Panc1 (cell line): ENCODE data around the gene FAAH2. TPM values are rescaled to one million over a fixed set of nuclear protein-coding genes. Genes with fewer than 3 reads are reported as not detected.

Experiments
- ATAC-seq: fragments of 200-7000 bp; cut with Tn5 transposase; 2 replicates; pipeline ENCODE4 v1.9.1; 2020; ENCODE audit warnings: mild to moderate bottlenecking, moderate library complexity
- BruUV-seq: library from RNA; stranded (reverse); fragments of 400-500 nt; replicated peaks from 2 replicates; lab custom pipeline; 2021; lab: Mats Ljungman, UMichigan
- CTCF ChIA-PET: fragments of 300-600 bp; sonication (Branson Sonifier 250); formaldehyde crosslinking; loops from one replicate; lab custom pipeline; 2022; ENCODE audit warnings: antibody characterized with exemption; lab: Charles Lee
- POLR2A ChIA-PET: fragments of 300-600 bp; sonication (Branson Sonifier 250); formaldehyde crosslinking; loops from one replicate; lab custom pipeline; 2022; ENCODE audit warnings: antibody characterized with exemption; lab: Charles Lee
- DNase-seq: peaks from one replicate; pipeline ENCODE4 v3.0.0-alpha.2; 2010; ENCODE audit warnings: low read depth, low spot score
- H3K27ac ChIP-seq: 2 replicates; pipeline ENCODE4 v1.5.1; 2011; ENCODE audit warnings: mild to moderate bottlenecking, low read length, inconsistent platforms
- H3K27me3 ChIP-seq: fragments of 200-500 bp; sonication (Bioruptor generic); 2 replicates; pipeline ENCODE4 v1.6.0; 2014; ENCODE audit warnings: low read length, inconsistent platforms; ENCODE audit not compliant: control insufficient read depth, insufficient read depth
- H3K36me3 ChIP-seq: fragments of 200-500 bp; sonication (Bioruptor generic); 2 replicates; pipeline ENCODE4 v1.5.1; 2014; ENCODE audit warnings: inconsistent platforms, mild to moderate bottlenecking, low read length, moderate library complexity; ENCODE audit not compliant: control insufficient read depth, insufficient read depth
- H3K4me1 ChIP-seq: 2 replicates; pipeline ENCODE4 v1.5.1; 2011; ENCODE audit warnings: inconsistent platforms, mild to moderate bottlenecking, low read length, moderate library complexity; ENCODE audit not compliant: control insufficient read depth, insufficient read depth
- H3K4me3 ChIP-seq, 2 experiments: 2 replicates each; pipeline ENCODE4 v1.5.1; 2011 to 2012; ENCODE audit warnings: low read depth in 2 of 2, low read length in 2 of 2, mild to moderate bottlenecking in 2 of 2, inconsistent platforms in 1 of 2, moderate library complexity in 1 of 2
- H3K9me3 ChIP-seq: fragments of 200-500 bp; sonication (Bioruptor generic); 2 replicates; pipeline ENCODE4 v1.5.1; 2014; ENCODE audit warnings: low read depth, mild to moderate bottlenecking, inconsistent platforms, low read length, moderate library complexity; ENCODE audit not compliant: control insufficient read depth, insufficient read depth
- POLR2AphosphoS5 ChIP-seq: IDR thresholded peaks from 2 replicates; pipeline ENCODE4 v1.6.1; 2012; ENCODE audit warnings: mild to moderate bottlenecking, low read depth, low read length, moderate library complexity
- SIN3A ChIP-seq: IDR thresholded peaks from 2 replicates; pipeline ENCODE4 v1.6.1; 2012; ENCODE audit warnings: low read depth, mild to moderate bottlenecking, low read length, moderate library complexity, borderline replicate concordance; ENCODE audit not compliant: insufficient read depth
- TCF7L2 ChIP-seq: IDR thresholded peaks from 2 replicates; pipeline ENCODE4 v1.6.1; 2011; ENCODE audit warnings: mild to moderate bottlenecking, low read depth, low read length, inconsistent platforms
- in situ Hi-C: cut with HindIII; loops from 2 replicates; pipeline ENCODE4 v1.10.0; 2016; ENCODE audit warnings: low sequenced_read_pairs, low pct_unique_long_range_greater_than_20kb
- intact Hi-C: fragments of 100-400 bp; cut with micrococcal nuclease; formaldehyde crosslinking; loops from one replicate; pipeline ENCODE4 v1.10.0; 2022; ENCODE audit not compliant: unreplicated experiment
- total RNA-seq: library from RNA; stranded (reverse); gene quantifications from one replicate; pipeline ENCODE4 v1.2.1, GENCODE V29; 2021; ENCODE audit not compliant: unreplicated experiment
- TF ChIP-seq, protein P1 (sequence below), 2 experiments: IDR thresholded peaks; 2 replicates each; pipeline ENCODE4 v1.6.1; 2011 to 2012; ENCODE audit warnings: low read depth in 2 of 2, control low read depth in 1 of 2, low read length in 1 of 2, mild to moderate bottlenecking in 1 of 2, moderate library complexity in 1 of 2; ENCODE audit not compliant: insufficient read depth in 1 of 2
- TF ChIP-seq, protein P2 (sequence below): fragments of 450-650 bp; IDR thresholded peaks from 2 replicates; pipeline ENCODE4 v1.5.1; 2017; ENCODE audit warnings: mild to moderate bottlenecking

Gene FAAH2
- total RNA-seq, 1 experiment from 2014 or later: 0.10 TPM

DNA sequence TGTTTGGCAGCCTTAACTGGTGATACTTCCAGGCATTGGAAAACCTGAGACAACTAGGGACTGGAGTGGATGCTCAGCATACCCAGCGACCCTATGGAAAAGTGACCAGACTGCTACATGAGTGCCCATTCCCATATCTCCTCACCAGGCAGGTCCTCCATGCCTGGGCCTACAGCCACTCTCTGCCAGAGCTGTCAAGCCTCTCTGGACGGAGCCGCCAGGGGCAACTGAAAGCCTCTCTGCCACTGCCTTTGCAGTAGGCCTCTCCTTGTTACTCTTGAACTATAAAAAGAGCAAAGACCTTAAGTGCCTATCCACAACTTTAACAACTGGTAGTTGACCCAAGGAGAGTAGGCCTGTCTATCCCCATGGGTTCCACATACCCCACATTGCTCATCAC is 20.2 kb upstream of the FAAH2 start:
- intact Hi-C loops: no loop called here
- Histone ChIP-seq H3K36me3 (no peaks in the 10 kb centered on the region), H3K9me3 (no peaks in the 10 kb centered on the region), H3K27ac (no peak overlapping the region), H3K4me1 (no peaks in the 10 kb centered on the region), H3K4me3 (no peak overlapping the region), H3K27me3 (no peaks in the 10 kb centered on the region)
- CTCF ChIA-PET: no interaction called here
- no peak for DNase-seq
- no peak for ATAC-seq
- no peak for TF ChIP-seq POLR2AphosphoS5
- TF ChIP-seq, protein P1, sequence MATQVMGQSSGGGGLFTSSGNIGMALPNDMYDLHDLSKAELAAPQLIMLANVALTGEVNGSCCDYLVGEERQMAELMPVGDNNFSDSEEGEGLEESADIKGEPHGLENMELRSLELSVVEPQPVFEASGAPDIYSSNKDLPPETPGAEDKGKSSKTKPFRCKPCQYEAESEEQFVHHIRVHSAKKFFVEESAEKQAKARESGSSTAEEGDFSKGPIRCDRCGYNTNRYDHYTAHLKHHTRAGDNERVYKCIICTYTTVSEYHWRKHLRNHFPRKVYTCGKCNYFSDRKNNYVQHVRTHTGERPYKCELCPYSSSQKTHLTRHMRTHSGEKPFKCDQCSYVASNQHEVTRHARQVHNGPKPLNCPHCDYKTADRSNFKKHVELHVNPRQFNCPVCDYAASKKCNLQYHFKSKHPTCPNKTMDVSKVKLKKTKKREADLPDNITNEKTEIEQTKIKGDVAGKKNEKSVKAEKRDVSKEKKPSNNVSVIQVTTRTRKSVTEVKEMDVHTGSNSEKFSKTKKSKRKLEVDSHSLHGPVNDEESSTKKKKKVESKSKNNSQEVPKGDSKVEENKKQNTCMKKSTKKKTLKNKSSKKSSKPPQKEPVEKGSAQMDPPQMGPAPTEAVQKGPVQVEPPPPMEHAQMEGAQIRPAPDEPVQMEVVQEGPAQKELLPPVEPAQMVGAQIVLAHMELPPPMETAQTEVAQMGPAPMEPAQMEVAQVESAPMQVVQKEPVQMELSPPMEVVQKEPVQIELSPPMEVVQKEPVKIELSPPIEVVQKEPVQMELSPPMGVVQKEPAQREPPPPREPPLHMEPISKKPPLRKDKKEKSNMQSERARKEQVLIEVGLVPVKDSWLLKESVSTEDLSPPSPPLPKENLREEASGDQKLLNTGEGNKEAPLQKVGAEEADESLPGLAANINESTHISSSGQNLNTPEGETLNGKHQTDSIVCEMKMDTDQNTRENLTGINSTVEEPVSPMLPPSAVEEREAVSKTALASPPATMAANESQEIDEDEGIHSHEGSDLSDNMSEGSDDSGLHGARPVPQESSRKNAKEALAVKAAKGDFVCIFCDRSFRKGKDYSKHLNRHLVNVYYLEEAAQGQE (IDR thresholded peaks at IDR 0.05; ENCODE audit: insufficient read depth in 1 of 2, low read depth in 2 of 2, low read length in 1 of 2): no peak
- TF ChIP-seq, protein P2, sequence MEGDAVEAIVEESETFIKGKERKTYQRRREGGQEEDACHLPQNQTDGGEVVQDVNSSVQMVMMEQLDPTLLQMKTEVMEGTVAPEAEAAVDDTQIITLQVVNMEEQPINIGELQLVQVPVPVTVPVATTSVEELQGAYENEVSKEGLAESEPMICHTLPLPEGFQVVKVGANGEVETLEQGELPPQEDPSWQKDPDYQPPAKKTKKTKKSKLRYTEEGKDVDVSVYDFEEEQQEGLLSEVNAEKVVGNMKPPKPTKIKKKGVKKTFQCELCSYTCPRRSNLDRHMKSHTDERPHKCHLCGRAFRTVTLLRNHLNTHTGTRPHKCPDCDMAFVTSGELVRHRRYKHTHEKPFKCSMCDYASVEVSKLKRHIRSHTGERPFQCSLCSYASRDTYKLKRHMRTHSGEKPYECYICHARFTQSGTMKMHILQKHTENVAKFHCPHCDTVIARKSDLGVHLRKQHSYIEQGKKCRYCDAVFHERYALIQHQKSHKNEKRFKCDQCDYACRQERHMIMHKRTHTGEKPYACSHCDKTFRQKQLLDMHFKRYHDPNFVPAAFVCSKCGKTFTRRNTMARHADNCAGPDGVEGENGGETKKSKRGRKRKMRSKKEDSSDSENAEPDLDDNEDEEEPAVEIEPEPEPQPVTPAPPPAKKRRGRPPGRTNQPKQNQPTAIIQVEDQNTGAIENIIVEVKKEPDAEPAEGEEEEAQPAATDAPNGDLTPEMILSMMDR: no peak
- TF ChIP-seq SIN3A: no peak
- TF ChIP-seq TCF7L2: no peak
- POLR2A ChIA-PET: interaction anchor here (0.7 kb wide), 1 partner anchor 552 kb away, joined by 3 read pairs; no protein-coding TSS in a partner anchor
- in situ Hi-C loops: no loop called here
- BruUV-seq: no TSS peak

DNA sequence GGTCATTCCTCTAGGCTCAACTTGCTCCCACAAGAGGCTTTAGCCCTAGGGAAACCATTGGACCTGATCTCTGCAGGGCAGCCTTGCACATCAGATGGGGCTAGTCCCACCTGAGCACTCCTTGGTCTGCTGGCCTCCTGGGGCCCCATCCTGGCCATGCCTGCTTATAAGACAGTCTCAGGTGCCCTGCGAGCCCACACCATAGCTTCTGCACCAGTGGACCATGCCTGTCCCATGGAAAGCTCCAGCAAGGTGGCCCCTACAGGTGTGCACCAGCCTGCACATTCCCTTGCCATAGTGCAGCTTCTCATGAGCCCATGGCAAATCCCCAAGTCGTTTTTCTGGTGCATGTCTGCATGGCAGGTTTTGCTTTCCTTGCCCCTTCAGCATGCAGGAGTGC is 19.6 kb upstream of the FAAH2 start:
- TF ChIP-seq, protein P1 (IDR thresholded peaks at IDR 0.05; ENCODE audit: insufficient read depth in 1 of 2, low read depth in 2 of 2, low read length in 1 of 2): no peak
- TF ChIP-seq SIN3A (no peak), TCF7L2 (no peak), POLR2AphosphoS5 (no peak)
- TF ChIP-seq, protein P2: no peak
- in situ Hi-C loops (no loop called here), intact Hi-C loops (no loop called here)

More for the DNA sequence above, 19.6 kb upstream of the FAAH2 start:
- Histone ChIP-seq H3K4me3 (no peak overlapping the region), H3K9me3 (no peaks in the 10 kb centered on the region), H3K27ac (no peak overlapping the region), H3K4me1 (no peaks in the 10 kb centered on the region), H3K27me3 (no peaks in the 10 kb centered on the region), H3K36me3 (no peaks in the 10 kb centered on the region)
- BruUV-seq: no TSS peak
- CTCF ChIA-PET: no interaction called here
- POLR2A ChIA-PET: no interaction called here
- no peak for DNase-seq
- no peak for ATAC-seq
